Measurements from ENCODE around the gene ATP8B3. TPM values are rescaled to one million over a fixed set of nuclear protein-coding genes. Genes with fewer than 3 reads are reported as not detected.
A peak's percentile ranks its signal among the peaks of the same experiment; 100 is the strongest.

Gene ATP8B3
- total and polyA plus RNA-seq, 9 of the 15 experiments (the other 6 are each of a cell fraction or from before 2014, with no cell fraction given): 1.2 to 12.3 (median 3.8) TPM

DNA sequence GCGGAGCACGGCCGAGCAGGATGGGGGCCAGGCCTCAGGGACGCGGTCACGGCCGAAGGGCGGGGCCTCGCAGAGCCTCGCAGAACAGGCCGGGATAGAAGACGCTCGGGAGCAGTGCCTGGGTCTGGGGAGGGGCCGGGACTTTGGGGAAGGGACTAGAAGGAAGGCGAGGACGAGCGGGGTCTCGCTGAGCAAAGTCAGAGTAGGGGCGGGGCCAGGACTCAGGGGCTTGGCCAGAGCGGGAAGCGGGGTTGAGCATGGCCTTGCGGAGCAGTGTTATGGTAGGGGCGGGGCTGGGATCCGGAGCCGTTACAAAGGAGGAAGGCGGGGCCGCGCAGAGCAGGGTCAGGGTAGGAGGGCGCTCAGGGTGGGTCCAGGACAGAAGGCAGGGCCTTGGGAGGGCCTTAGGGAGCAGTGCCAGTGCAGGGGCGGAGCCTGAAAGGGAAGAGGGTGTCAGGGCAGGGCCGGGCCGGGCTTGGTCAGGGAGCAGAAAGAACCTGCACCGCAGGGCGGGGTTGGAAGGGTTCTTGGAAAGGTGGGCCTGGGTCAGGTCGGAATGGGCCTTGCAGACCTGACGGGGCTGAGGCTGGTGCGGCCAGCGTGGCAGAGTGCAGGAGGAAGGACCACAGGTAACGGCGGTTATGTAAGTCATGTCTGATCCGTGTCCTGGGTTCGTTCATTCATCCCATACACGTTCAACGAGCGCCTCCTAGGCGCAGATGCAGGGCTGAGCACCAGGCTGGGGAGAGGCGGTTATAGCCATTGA is 533 bp upstream of the ATP8B3 start (continued):
- TF ChIP-seq, protein P1, sequence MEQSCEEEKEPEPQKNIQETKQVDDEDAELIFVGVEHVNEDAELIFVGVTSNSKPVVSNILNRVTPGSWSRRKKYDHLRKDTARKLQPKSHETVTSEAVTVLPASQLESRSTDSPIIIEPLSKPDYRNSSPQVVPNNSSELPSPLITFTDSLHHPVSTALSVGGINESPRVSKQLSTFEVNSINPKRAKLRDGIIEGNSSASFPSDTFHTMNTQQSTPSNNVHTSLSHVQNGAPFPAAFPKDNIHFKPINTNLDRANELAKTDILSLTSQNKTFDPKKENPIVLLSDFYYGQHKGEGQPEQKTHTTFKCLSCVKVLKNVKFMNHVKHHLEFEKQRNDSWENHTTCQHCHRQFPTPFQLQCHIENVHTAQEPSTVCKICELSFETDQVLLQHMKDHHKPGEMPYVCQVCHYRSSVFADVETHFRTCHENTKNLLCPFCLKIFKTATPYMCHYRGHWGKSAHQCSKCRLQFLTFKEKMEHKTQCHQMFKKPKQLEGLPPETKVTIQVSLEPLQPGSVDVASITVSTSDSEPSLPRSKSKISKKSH (CRISPR knock-in tag; IDR thresholded peaks at IDR 0.05): no peak
- TF ChIP-seq NFE2 (IDR thresholded peaks at IDR 0.05; ENCODE audit: low read depth): no peak
- TF ChIP-seq RAD21 (CRISPR knock-in tag; conservative IDR thresholded peaks at IDR 0.05 in 1 of 2, IDR thresholded peaks at IDR 0.05 in 1 of 2): peak; percentile 55 to 83
- TF ChIP-seq ZNF668 (CRISPR knock-in tag; IDR thresholded peaks at IDR 0.05): no peak
- TF ChIP-seq, protein P2, sequence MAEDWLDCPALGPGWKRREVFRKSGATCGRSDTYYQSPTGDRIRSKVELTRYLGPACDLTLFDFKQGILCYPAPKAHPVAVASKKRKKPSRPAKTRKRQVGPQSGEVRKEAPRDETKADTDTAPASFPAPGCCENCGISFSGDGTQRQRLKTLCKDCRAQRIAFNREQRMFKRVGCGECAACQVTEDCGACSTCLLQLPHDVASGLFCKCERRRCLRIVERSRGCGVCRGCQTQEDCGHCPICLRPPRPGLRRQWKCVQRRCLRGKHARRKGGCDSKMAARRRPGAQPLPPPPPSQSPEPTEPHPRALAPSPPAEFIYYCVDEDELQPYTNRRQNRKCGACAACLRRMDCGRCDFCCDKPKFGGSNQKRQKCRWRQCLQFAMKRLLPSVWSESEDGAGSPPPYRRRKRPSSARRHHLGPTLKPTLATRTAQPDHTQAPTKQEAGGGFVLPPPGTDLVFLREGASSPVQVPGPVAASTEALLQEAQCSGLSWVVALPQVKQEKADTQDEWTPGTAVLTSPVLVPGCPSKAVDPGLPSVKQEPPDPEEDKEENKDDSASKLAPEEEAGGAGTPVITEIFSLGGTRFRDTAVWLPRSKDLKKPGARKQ (CRISPR knock-in tag; IDR thresholded peaks at IDR 0.05): no peak
- TF ChIP-seq JUND (IDR thresholded peaks at IDR 0.05; ENCODE audit: borderline replicate concordance, low read depth, low read length): no peak
- no peak; the same call in 2 of the 3 replicates for TF ChIP-seq JUND (tag; IDR thresholded peaks at IDR 0.05; ENCODE audit: borderline replicate concordance, low read depth, low read length)
- TF ChIP-seq PHB (CRISPR knock-in tag; IDR thresholded peaks at IDR 0.05): no peak
- no peak for TF ChIP-seq ZNF586 (CRISPR knock-in tag; conservative IDR thresholded peaks at IDR 0.05)
- no peak for TF ChIP-seq RBM25 (IDR thresholded peaks at IDR 0.05; ENCODE audit: low read depth, low read length, severe bottlenecking)
- TF ChIP-seq ZNF175 (CRISPR knock-in tag; IDR thresholded peaks at IDR 0.05; ENCODE audit: low read depth): no peak
- TF ChIP-seq, protein P3, sequence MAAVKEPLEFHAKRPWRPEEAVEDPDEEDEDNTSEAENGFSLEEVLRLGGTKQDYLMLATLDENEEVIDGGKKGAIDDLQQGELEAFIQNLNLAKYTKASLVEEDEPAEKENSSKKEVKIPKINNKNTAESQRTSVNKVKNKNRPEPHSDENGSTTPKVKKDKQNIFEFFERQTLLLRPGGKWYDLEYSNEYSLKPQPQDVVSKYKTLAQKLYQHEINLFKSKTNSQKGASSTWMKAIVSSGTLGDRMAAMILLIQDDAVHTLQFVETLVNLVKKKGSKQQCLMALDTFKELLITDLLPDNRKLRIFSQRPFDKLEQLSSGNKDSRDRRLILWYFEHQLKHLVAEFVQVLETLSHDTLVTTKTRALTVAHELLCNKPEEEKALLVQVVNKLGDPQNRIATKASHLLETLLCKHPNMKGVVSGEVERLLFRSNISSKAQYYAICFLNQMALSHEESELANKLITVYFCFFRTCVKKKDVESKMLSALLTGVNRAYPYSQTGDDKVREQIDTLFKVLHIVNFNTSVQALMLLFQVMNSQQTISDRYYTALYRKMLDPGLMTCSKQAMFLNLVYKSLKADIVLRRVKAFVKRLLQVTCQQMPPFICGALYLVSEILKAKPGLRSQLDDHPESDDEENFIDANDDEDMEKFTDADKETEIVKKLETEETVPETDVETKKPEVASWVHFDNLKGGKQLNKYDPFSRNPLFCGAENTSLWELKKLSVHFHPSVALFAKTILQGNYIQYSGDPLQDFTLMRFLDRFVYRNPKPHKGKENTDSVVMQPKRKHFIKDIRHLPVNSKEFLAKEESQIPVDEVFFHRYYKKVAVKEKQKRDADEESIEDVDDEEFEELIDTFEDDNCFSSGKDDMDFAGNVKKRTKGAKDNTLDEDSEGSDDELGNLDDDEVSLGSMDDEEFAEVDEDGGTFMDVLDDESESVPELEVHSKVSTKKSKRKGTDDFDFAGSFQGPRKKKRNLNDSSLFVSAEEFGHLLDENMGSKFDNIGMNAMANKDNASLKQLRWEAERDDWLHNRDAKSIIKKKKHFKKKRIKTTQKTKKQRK (IDR thresholded peaks at IDR 0.05; ENCODE audit: borderline replicate concordance, low read depth, low read length): no peak
- TF ChIP-seq, protein P4, sequence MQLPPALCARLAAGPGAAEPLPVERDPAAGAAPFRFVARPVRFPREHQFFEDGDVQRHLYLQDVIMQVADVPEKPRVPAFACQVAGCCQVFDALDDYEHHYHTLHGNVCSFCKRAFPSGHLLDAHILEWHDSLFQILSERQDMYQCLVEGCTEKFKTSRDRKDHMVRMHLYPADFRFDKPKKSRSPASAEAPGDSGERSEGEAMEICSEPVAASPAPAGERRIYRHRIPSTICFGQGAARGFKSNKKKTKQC (CRISPR knock-in tag; IDR thresholded peaks at IDR 0.05): 0 out of 2 replicates have a peak, but pooled peaks have one; percentile 42
- TF ChIP-seq CTBP1 (IDR thresholded peaks at IDR 0.05; ENCODE audit: borderline replicate concordance): peak; percentile 83; the same call in 1 of the 2 replicates
- TF ChIP-seq FOXJ3 (CRISPR knock-in tag; IDR thresholded peaks at IDR 0.05): no peak
- no peak for TF ChIP-seq ZBED1 (IDR thresholded peaks at IDR 0.05)
- no peak for TF ChIP-seq PTTG1 (tag; IDR thresholded peaks at IDR 0.05; ENCODE audit: low read depth)
- TF ChIP-seq, protein P5, sequence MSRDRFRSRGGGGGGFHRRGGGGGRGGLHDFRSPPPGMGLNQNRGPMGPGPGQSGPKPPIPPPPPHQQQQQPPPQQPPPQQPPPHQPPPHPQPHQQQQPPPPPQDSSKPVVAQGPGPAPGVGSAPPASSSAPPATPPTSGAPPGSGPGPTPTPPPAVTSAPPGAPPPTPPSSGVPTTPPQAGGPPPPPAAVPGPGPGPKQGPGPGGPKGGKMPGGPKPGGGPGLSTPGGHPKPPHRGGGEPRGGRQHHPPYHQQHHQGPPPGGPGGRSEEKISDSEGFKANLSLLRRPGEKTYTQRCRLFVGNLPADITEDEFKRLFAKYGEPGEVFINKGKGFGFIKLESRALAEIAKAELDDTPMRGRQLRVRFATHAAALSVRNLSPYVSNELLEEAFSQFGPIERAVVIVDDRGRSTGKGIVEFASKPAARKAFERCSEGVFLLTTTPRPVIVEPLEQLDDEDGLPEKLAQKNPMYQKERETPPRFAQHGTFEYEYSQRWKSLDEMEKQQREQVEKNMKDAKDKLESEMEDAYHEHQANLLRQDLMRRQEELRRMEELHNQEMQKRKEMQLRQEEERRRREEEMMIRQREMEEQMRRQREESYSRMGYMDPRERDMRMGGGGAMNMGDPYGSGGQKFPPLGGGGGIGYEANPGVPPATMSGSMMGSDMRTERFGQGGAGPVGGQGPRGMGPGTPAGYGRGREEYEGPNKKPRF (IDR thresholded peaks at IDR 0.05; ENCODE audit: low read depth, low read length): no peak
